ENCODE measurements around the gene TRIM63. TPM values are rescaled to one million over a fixed set of nuclear protein-coding genes. Genes with fewer than 3 reads are reported as not detected.
"Not testable (repeated sequence)": the region's sequence is repeated elsewhere in the genome, so short reads cannot be mapped to it uniquely, and the experiment has no call there.

Gene TRIM63
- total RNA-seq, 1 donor from 2014 or later: not detected

DNA sequence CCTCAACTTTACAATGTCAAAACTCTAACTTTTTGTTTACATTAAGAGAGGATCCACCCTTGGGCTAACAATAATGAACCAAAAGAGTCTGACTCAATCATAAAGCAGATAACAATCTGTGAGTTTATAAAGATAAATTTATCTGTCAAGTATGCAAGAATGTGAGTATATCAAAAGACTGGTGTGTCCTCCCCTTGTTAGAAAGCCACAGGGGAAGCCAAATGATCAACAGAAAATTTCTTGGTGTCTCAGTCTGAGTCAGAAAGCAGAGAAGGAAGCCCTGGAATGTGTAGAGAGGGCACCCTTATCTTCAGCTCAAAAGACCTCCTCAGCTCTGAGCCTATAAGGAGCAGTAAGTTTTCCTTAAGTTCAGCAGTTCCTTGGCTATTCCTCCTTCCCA lies 30.3 kb upstream of the TRIM63 start:
- no peak overlapping the region for H3K27ac Mint-ChIP-seq
- H3K27me3 Mint-ChIP-seq: peaks cover 24% of the 10 kb centered on the region
- no peak for DNase-seq
- no peak overlapping the region for H3K4me3 Mint-ChIP-seq
- no peaks in the 10 kb centered on the region for H3K9me3 Mint-ChIP-seq
- no peaks in the 10 kb centered on the region for H3K36me3 Mint-ChIP-seq (ENCODE audit: low read depth)
- intact Hi-C loops (cut with micrococcal nuclease): no loop called here
- peaks cover 4% of the 10 kb centered on the region for H3K4me1 Mint-ChIP-seq

DNA sequence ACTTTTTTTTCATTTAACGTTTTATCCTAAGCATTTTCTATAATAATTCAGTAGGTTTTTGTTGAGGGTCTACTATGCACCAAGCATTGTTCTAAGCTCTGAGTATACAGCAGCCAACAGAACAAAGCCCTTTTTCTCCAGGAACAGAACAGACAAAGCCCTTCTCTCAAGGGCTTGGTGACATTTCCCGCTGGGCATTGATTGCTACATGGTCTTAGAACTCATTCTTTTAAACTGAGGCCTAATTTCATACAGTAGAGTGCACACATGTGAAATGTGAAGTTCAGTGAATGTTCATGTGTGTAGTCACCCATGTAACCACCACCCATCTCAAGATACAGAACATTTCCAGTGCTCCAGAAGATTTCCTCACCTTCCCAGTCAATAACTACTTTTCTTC lies 29.0 kb upstream of the TRIM63 start:
- Mint-ChIP-seq H3K4me3 (no peak overlapping the region), H3K9me3 (no peaks in the 10 kb centered on the region), H3K27ac (no peak overlapping the region), H3K4me1 (peaks cover 4% of the 10 kb centered on the region), H3K27me3 (peaks cover 30% of the 10 kb centered on the region), H3K36me3 (ENCODE audit: low read depth) (no peaks in the 10 kb centered on the region)
- intact Hi-C loops (cut with micrococcal nuclease): no loop called here
- DNase-seq: no peak

DNA sequence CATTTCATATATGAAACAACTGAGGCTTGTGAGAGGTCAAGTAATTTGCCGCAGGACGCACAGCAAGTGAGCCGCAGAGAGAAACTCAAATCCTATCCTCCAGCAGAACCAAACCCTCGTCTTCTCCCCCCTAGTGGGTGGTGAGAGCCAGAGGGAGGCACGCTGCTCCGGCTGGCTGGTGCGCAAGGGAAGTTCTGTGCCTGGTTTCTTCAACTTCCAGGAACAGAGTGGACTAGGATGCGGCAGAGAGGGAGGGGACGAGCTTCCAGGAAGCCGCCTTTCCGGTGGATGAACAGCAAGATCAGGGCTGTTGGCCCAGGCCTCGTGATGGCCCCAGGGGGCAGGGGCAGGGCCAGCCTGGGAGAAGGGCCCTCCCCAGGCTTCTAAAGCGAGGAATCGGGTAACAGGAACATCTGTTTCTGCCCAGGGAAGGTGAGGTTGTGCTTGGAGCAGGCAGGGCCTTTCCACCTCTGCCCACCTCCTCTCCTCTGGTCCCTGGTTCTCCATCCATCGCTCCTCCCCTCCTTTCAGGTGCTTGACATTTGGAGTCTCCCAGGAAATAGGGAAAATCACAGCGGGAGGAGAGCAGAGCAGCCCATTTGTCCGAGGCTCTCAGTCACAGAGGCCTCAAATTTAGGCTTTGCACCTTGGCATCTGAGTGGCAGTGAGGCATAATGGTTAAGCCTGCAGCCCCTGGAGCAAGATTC lies 27.4 kb upstream of the TRIM63 start:
- Mint-ChIP-seq H3K36me3 (ENCODE audit: low read depth) (no peaks in the 10 kb centered on the region), H3K9me3 (no peaks in the 10 kb centered on the region), H3K4me3 (no peak overlapping the region), H3K27me3 (peaks cover 34% of the 10 kb centered on the region), H3K27ac (no peak overlapping the region), H3K4me1 (peaks cover 4% of the 10 kb centered on the region)
- intact Hi-C loops (cut with micrococcal nuclease): no loop called here
- DNase-seq: no peak

DNA sequence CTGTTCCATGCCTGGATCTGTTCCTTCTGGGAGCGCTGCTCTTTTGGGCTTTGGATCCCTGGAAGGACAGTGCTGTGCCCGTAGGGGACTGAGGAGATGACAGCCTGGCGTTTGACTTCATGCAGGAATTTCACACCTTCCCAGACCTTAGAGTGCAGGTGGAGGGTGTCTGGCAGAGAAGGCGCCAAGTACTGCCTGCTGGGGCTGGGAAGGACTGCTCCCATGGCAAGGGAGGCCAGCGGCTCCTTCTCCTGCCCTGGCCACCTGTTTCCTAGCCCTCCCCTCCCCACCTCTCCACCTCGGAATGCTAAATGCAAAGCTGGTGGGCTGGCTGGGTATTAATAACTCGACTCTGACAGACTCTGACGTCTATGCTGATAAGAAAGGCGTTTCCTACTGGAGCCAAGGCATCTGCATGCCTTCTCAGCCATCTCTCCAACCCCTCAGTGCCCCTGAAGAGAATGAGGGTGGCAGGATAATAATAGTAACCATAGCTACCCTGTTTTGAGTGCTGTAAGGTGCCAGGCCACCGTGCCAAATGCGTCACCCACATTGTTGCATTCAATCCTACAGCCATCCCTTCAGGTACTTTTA lies 26.7 kb upstream of the TRIM63 start:
- Mint-ChIP-seq H3K9me3 (no peaks in the 10 kb centered on the region), H3K27ac (no peak overlapping the region), H3K4me1 (peaks cover 4% of the 10 kb centered on the region), H3K27me3 (peaks cover 34% of the 10 kb centered on the region), H3K36me3 (ENCODE audit: low read depth) (no peaks in the 10 kb centered on the region), H3K4me3 (no peak overlapping the region)
- no peak for DNase-seq
- intact Hi-C loops (cut with micrococcal nuclease): no loop called here

DNA sequence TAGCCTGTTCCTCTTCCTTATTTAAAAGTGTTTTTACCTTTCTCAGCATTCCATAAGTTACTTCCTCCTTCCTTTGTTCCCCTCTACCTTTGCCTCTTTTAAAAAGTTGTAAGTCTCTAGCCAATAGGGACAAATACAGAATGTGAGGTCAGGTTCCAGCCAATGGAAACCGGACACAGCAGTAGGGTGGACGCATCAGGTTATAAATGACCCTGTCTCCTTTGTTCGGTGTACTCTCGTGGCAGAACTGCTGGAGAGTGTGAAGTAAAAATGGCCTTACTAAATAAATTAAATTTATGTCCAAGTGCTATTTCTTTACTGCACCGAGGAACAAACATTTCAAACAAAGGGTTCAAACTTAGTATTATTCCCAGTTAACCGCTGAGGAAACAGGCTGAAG lies 26.1 kb upstream of the TRIM63 start:
- H3K36me3 Mint-ChIP-seq (ENCODE audit: low read depth); H3K27ac Mint-ChIP-seq; H3K4me1 Mint-ChIP-seq; intact Hi-C loops (cut with micrococcal nuclease); DNase-seq; H3K9me3 Mint-ChIP-seq; H3K4me3 Mint-ChIP-seq: not testable (repeated sequence)
- peaks cover 34% of the 10 kb centered on the region for H3K27me3 Mint-ChIP-seq

DNA sequence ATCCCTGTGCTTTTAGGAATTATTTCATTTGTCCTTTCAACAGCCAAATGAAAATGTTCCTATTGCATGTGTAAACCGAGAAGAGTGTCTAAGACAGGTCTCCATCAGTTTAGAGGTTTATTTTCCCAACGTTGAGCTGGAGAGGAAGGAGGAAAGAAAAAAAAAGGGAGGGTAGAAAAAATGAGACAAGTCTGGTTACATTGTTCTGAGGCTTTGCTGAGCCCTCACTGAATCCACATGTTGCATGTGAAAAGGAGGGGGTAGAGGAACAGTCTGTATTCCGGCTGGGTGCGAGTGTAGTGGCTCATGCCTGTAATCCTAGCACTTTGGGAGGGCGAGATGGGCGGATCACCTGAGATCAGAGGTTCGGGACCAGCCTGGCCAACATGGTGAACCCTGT lies 25.0 kb upstream of the TRIM63 start:
- DNase-seq: no peak
- Mint-ChIP-seq H3K27ac (no peak overlapping the region), H3K4me3 (no peak overlapping the region), H3K36me3 (ENCODE audit: low read depth) (no peaks in the 10 kb centered on the region), H3K9me3 (no peaks in the 10 kb centered on the region), H3K27me3 (peaks cover 34% of the 10 kb centered on the region), H3K4me1 (no peaks in the 10 kb centered on the region)
- intact Hi-C loops (cut with micrococcal nuclease): no loop called here

DNA sequence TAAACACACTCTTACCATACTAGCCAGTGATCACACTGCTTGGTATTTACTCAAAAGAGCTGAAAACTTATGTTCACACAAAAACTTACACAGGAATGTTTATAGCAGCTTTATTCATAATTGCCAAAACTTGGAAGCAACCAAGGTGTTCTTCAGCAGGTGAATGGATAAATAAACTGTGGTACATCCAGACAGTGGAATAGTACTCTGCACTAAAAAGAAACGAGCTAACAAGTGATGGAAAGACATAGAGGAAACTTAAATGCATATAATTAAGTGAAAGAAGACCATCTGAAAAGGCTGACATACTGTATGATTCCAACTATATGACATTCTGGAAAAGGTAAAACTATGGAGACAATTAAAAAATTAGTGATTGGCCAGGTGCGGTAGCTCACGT lies 23.5 kb upstream of the TRIM63 start:
- Mint-ChIP-seq H3K36me3 (ENCODE audit: low read depth) (no peaks in the 10 kb centered on the region), H3K27me3 (peaks cover 35% of the 10 kb centered on the region), H3K4me1 (no peaks in the 10 kb centered on the region), H3K9me3 (no peaks in the 10 kb centered on the region), H3K4me3 (no peak overlapping the region), H3K27ac (no peak overlapping the region)
- intact Hi-C loops (cut with micrococcal nuclease): no loop called here
- DNase-seq: no peak

DNA sequence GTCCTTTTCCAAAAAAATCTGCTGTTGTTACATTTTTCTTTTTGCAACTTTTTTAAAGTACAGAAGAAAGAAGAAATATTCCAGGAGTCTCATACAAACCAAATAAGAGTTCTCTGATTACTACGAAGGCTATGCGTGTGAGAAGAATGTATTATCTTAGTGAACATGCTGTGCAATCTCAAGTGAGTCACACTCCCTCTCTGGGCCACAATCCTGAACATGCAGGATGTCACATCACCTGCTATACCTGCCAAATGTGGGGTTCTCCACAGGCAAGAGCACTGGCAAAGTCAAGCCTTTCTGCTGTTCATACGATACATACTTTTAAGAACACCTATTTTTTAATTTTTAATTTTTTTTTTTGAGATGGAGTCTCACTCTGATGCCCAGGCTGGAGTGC lies 21.7 kb upstream of the TRIM63 start:
- Mint-ChIP-seq H3K36me3 (ENCODE audit: low read depth) (no peaks in the 10 kb centered on the region), H3K27me3 (peaks cover 41% of the 10 kb centered on the region), H3K4me1 (no peaks in the 10 kb centered on the region), H3K4me3 (no peak overlapping the region), H3K9me3 (no peaks in the 10 kb centered on the region), H3K27ac (no peak overlapping the region)
- intact Hi-C loops (cut with micrococcal nuclease): no loop called here
- DNase-seq: no peak

DNA sequence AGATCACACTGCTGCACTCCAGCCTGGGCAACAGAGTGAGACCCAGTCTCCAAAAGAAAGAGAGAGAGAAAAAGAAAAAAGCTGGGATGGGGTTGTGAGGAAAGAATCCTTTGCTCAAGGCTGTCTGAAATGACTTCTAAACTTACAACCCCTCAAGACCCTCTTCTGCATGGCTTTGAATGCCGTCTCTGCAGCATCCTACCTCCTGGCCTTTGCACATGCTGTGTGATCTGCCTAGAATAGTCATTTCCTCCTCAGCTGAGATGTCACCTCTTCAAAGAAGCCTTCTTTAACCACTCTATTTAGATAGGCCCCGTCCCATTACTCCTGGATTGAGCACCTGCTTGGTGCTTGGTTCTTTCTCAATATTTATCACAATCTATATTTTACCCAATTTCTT lies 17.4 kb upstream of the TRIM63 start:
- H3K4me3 Mint-ChIP-seq: no peak overlapping the region
- no peaks in the 10 kb centered on the region for H3K9me3 Mint-ChIP-seq
- no peaks in the 10 kb centered on the region for H3K4me1 Mint-ChIP-seq
- H3K36me3 Mint-ChIP-seq (ENCODE audit: low read depth): no peaks in the 10 kb centered on the region
- DNase-seq: no peak
- no peak overlapping the region for H3K27ac Mint-ChIP-seq
- intact Hi-C loops (cut with micrococcal nuclease): no loop called here
- H3K27me3 Mint-ChIP-seq: peaks cover 18% of the 10 kb centered on the region

DNA sequence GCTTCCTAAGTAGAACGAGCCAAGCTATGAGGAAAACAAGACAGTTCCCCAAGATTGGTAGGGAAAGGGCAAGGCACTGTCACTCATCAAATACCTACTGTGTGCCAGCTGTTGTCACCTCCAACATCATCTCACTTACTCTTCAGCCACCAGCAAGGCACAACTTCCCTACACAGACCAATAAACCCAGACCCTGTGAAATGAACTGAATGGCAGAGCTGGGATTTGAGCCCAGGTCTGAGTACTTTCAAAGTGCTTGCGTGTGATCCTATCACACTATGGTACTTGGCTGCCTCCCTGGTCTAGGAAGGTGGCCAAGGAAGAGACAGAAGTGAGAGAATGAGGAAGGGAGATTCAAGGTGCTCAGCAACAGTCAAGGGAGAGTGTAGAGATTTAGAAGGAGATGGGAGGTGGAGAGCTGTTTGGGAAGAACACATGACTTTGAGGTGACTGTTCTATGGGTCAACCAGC lies 16.7 kb upstream of the TRIM63 start:
- DNase-seq: no peak
- H3K27ac Mint-ChIP-seq: no peak overlapping the region

DNA sequence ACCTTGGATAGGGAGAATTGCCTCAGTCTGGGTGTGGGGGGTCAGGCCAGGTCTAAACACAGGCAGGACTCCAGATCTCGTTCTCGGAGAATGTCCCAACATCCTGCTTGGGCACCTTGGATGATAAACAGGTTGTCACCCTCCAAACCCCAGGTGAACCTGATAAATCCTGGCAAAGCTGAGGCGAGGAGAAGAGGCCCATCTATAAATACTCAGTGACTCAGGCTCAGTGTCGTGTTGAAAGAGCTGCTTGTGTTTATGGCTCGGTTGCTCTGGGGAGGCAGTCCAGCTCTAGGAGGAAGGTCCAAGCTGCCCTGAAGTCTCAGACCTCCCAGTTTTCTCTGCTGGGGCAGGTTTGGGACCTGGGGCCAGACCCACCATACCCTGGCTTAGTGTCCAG lies 15.8 kb upstream of the TRIM63 start:
- intact Hi-C loops (cut with micrococcal nuclease): no loop called here
- Mint-ChIP-seq H3K27me3 (peaks cover 25% of the 10 kb centered on the region), H3K36me3 (ENCODE audit: low read depth) (no peaks in the 10 kb centered on the region), H3K9me3 (no peaks in the 10 kb centered on the region), H3K27ac (no peak overlapping the region), H3K4me3 (no peak overlapping the region), H3K4me1 (no peaks in the 10 kb centered on the region)
- no peak for DNase-seq

More for the DNA sequence above, 16.7 kb upstream of the TRIM63 start:
- Mint-ChIP-seq H3K36me3 (ENCODE audit: low read depth) (no peaks in the 10 kb centered on the region), H3K27me3 (peaks cover 20% of the 10 kb centered on the region), H3K9me3 (no peaks in the 10 kb centered on the region), H3K4me1 (no peaks in the 10 kb centered on the region), H3K4me3 (no peak overlapping the region)
- intact Hi-C loops (cut with micrococcal nuclease): no loop called here

DNA sequence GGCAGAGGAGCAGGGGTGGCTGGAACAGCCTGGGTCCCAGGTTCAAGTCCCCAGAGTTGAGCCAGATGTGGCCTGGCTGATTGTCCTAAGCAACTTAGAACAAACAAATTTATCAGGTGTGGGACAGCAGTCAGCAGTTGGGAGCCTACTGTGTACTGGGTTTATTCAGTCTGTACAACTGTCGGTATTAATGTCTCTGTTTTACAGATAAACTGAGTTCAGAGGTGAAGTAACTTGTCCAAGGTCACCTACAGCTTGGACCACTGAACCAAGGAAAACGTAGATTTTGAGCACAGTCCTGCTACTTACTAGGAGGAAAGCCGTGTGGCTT lies 14.6 kb upstream of the TRIM63 start:
- Mint-ChIP-seq H3K4me1 (no peaks in the 10 kb centered on the region), H3K4me3 (no peak overlapping the region)
- intact Hi-C loops (cut with micrococcal nuclease): no loop called here

DNA sequence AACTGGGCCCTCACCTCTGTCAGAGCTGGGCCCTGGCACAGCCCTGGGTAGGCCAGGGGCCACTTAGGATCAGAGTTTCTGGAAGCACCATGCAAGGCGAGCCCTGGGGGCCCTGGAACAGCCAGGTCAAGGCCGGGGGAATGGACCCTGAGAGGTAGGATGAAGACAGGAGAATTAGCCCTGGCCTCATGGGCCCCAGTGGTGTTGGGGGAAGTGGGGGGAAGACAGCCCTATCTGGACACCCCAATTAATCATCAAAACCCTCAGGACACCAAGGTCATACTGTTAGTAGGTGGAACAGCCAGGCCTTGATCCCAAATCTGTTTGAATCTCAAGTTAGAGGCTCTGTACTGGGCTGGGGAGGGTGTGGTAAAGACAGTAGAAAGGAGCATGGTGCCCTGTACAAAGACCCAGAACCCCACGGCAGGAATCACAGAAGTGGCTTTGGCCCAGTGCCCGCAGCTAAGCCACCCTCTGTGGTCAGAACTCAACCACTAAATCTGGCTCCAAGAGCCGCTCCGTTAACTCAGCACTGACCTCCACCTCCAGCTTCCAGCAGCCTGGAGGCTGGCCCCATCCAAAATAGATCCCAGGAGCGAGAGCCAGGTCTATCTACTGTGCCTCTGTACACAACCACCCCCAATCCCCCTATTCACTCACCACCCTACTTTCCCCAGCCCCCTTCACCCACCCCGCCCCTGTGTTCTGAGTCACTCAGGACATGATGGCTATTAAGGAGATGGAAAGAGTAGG lies 14.0 kb upstream of the TRIM63 start:
- Mint-ChIP-seq H3K9me3 (no peaks in the 10 kb centered on the region), H3K36me3 (ENCODE audit: low read depth) (no peaks in the 10 kb centered on the region), H3K4me1 (no peaks in the 10 kb centered on the region), H3K4me3 (no peak overlapping the region), H3K27ac (no peak overlapping the region), H3K27me3 (peaks cover 27% of the 10 kb centered on the region)
- no peak for DNase-seq
- intact Hi-C loops (cut with micrococcal nuclease): no loop called here

More for the DNA sequence above, 14.6 kb upstream of the TRIM63 start:
- no peak for DNase-seq
- H3K27ac Mint-ChIP-seq: no peak overlapping the region
- H3K27me3 Mint-ChIP-seq: peaks cover 27% of the 10 kb centered on the region
- H3K36me3 Mint-ChIP-seq (ENCODE audit: low read depth): no peaks in the 10 kb centered on the region
- no peaks in the 10 kb centered on the region for H3K9me3 Mint-ChIP-seq

DNA sequence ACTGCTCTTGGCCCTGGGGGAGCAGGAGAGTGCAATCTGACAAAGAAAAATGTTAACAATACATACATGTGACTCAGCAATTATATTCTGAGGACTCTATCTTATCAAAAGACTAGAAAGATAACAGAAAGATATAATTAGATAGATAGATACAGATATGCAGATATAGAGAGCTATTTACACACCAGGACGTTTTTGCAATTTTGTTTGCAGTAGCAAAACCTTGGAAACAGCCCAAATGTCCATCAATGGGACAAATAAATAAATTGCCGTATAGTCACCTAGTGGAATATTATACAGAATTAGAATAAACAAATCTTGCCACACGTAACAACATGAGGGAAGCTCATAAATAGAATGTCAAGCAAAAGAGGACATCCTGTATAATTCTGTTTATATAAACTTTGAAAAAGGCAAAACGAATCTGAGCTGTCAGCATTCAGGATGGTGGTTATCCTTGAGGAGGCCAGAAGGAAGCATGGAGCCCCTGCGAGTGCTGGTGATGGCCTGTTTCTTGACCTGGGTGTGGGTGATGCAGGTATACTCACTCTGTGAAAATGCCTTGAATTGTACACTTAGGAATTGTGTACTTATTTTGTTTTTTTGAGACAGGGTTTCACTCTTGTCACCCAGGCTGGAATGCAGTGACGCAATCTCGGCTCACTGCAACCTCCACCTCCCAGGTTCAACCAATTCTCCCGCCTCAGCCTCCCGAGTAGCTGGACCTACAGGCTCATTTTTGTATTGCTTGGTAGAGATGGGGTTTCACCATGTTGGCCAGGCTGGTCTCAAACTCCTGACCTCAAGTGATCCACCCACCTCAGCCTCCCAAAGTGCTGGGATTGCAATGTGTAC lies 12.8 kb upstream of the TRIM63 start:
- DNase-seq: no peak
- Mint-ChIP-seq H3K27ac (no peak overlapping the region), H3K4me3 (no peak overlapping the region), H3K4me1 (peaks cover 9% of the 10 kb centered on the region), H3K9me3 (no peaks in the 10 kb centered on the region), H3K27me3 (peaks cover 23% of the 10 kb centered on the region), H3K36me3 (ENCODE audit: low read depth) (no peaks in the 10 kb centered on the region)
- intact Hi-C loops (cut with micrococcal nuclease): no loop called here
